ENCODE data around the gene MESP2. TPM values are rescaled to one million over a fixed set of nuclear protein-coding genes. Genes with fewer than 3 reads are reported as not detected.

The MESP2 gene
- polyA plus RNA-seq, 1 of the 3 experiments (the other 2 are of a cell fraction), result 0.31 TPM

GRCh38 chr15:89806559-89807550 is 30.7 kb downstream of the MESP2 start:
- CTCF ChIA-PET, result interaction anchor here (0.5 to 2.3 kb wide), 2 partner anchors 46 to 520 kb away, joined by 4 to 6 read pairs; no protein-coding TSS in a partner anchor
- Histone ChIP-seq H3K9ac (no peak overlapping the region), H3K4me3 (ENCODE audit: low read depth in 2 of 2, low read length in 1 of 2) (no peak overlapping the region), H3F3A (replicated peaks; ENCODE audit: insufficient read depth) (no peaks in the 10 kb centered on the region), H4K20me1 (ENCODE audit: insufficient read depth) (no peaks in the 10 kb centered on the region), H3K4me2 (no peak overlapping the region), H3K27me3 (ENCODE audit: insufficient read depth) (no peaks in the 10 kb centered on the region), H2AFZ (ENCODE audit: low read depth) (no peak overlapping the region), H3K27ac (ENCODE audit: low read depth in 2 of 2, low read length in 1 of 2) (no peak overlapping the region), H3K9me3 (no peaks in the 10 kb centered on the region), H3K9me2 (no peaks in the 10 kb centered on the region), H3K36me3 (replicated peaks in 1 of 2; ENCODE audit: control insufficient read depth in 1 of 2, insufficient read depth in 2 of 2, low read length in 1 of 2) (peaks cover 0 to 8% of the 10 kb centered on the region in 2 experiments), H3K4me1 (ENCODE audit: control insufficient read depth in 1 of 2, insufficient read depth in 2 of 2, low read depth in 1 of 2, low read length in 1 of 2) (no peaks in the 10 kb centered on the region), H3K79me2 (ENCODE audit: insufficient read depth) (no peaks in the 10 kb centered on the region)
- no peak for DNase-seq
- WGBS (ENCODE audit: low lambda C conversion rate), result 89% methylated on average over 22 of the region's 22 CpGs
- POLR2A ChIA-PET, result no interaction called here
- TF ChIP-seq NFIC (IDR thresholded peaks at IDR 0.05; ENCODE audit: borderline replicate concordance), result no peak

GRCh38 chr15:89807689-89808088 is 31.6 kb downstream of the MESP2 start:
- H3K9me3 ChIP-seq, result no peaks in the 10 kb centered on the region
- peaks cover 3% of the 10 kb centered on the region for H3F3A ChIP-seq (replicated peaks; ENCODE audit: insufficient read depth)
- no peaks in the 10 kb centered on the region for H3K4me1 ChIP-seq (ENCODE audit: control insufficient read depth in 1 of 2, insufficient read depth in 2 of 2, low read depth in 1 of 2, low read length in 1 of 2)
- H3K4me3 ChIP-seq (ENCODE audit: low read depth in 2 of 2, low read length in 1 of 2), result no peak overlapping the region
- H2AFZ ChIP-seq (ENCODE audit: low read depth), result no peak overlapping the region
- TF ChIP-seq ELF1 (IDR thresholded peaks at IDR 0.05) (no peak), NRF1 (IDR thresholded peaks at IDR 0.05; ENCODE audit: low read depth, low read length) (no peak), GATA2 (CRISPR knock-in tag; IDR thresholded peaks at IDR 0.05) (no peak)
- CTCF ChIA-PET, result interaction anchor here (0.5 kb wide), 1 partner anchor 521 kb away, joined by 4 read pairs; no protein-coding TSS in a partner anchor
- H3K36me3 ChIP-seq (replicated peaks in 1 of 2; ENCODE audit: control insufficient read depth in 1 of 2, insufficient read depth in 2 of 2, low read length in 1 of 2), result peaks cover 0 to 8% of the 10 kb centered on the region in 2 experiments
- POLR2A ChIA-PET, result no interaction called here
- no peak overlapping the region for H3K9ac ChIP-seq
- H3K27me3 ChIP-seq (ENCODE audit: insufficient read depth), result no peaks in the 10 kb centered on the region
- H3K4me2 ChIP-seq, result no peak overlapping the region
- no peaks in the 10 kb centered on the region for H3K9me2 ChIP-seq
- H4K20me1 ChIP-seq (ENCODE audit: insufficient read depth), result no peaks in the 10 kb centered on the region
- no peak for DNase-seq
- 90% methylated on average over 6 of the region's 6 CpGs for WGBS (ENCODE audit: low lambda C conversion rate)
- no peak overlapping the region for H3K27ac ChIP-seq (ENCODE audit: low read depth in 2 of 2, low read length in 1 of 2)
- H3K79me2 ChIP-seq (ENCODE audit: insufficient read depth), result no peaks in the 10 kb centered on the region

- DNase-seq, result no peak
- no peak overlapping the region for H2AFZ ChIP-seq (ENCODE audit: low read depth)
- H3K27ac ChIP-seq (ENCODE audit: low read depth in 2 of 2, low read length in 1 of 2), result no peak overlapping the region
- H3K4me2 ChIP-seq, result no peak overlapping the region
- CTCF ChIA-PET, result no interaction called here
- H3K4me1 ChIP-seq (ENCODE audit: control insufficient read depth in 1 of 2, insufficient read depth in 2 of 2, low read depth in 1 of 2, low read length in 1 of 2), result no peaks in the 10 kb centered on the region; a peak in 1 of 4 replicates
- POLR2A ChIA-PET, result no interaction called here
- H3K9me3 ChIP-seq, result no peaks in the 10 kb centered on the region
- no peaks in the 10 kb centered on the region for H3K27me3 ChIP-seq (ENCODE audit: insufficient read depth)
- H3K9me2 ChIP-seq, result no peaks in the 10 kb centered on the region
- H3K4me3 ChIP-seq (ENCODE audit: low read depth in 2 of 2, low read length in 1 of 2), result no peak overlapping the region
- H4K20me1 ChIP-seq (ENCODE audit: insufficient read depth), result no peaks in the 10 kb centered on the region
- WGBS (ENCODE audit: low lambda C conversion rate), result 94% methylated on average over 10 of the region's 10 CpGs
- TF ChIP-seq NRF1 (IDR thresholded peaks at IDR 0.05; ENCODE audit: low read depth, low read length) (no peak), RXRA (IDR thresholded peaks at IDR 0.05; ENCODE audit: borderline replicate concordance, low read depth) (no peak), REST (IDR thresholded peaks at IDR 0.05; ENCODE audit: low read depth, low read length) (no peak), RAD21 (IDR thresholded peaks at IDR 0.05; ENCODE audit: low read length) (no peak), SIN3A (IDR thresholded peaks at IDR 0.05; ENCODE audit: borderline replicate concordance, low read depth, low read length) (no peak), RCOR1 (IDR thresholded peaks at IDR 0.05; ENCODE audit: low read length) (no peak)
- no peaks in the 10 kb centered on the region for H3K79me2 ChIP-seq (ENCODE audit: insufficient read depth)
- peaks cover 3% of the 10 kb centered on the region for H3F3A ChIP-seq (replicated peaks; ENCODE audit: insufficient read depth)
- peaks cover 0 to 7% of the 10 kb centered on the region in 2 experiments for H3K36me3 ChIP-seq (replicated peaks in 1 of 2; ENCODE audit: control insufficient read depth in 1 of 2, insufficient read depth in 2 of 2, low read length in 1 of 2)
- H3K9ac ChIP-seq, result no peak overlapping the region
Measured at GRCh38 chr15:89808160-89808870, 32.2 kb downstream of the MESP2 start.

Measured in SK-N-SH (cell line).